ENCODE measurements around the gene EGFL7. TPM values are rescaled to one million over a fixed set of nuclear protein-coding genes. Genes with fewer than 3 reads are reported as not detected.

The EGFL7 gene
- polyA plus RNA-seq, 6 donors from 2014 or later, result 0.33 TPM; not detected in 4

DNA sequence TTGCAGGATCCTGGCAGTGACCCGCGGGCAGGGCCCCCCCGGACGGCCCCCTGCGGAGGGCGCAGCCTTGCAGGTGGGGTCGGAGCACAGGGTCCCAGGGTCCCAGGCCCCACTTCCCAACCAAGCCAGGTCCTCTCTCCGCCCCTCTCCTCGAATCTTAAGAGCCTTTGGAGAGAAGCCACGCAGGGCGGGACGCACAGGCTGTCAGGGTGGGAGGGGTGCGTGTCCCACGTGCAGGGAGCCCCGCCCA is 18.4 kb upstream of the EGFL7 start:
- Mint-ChIP-seq H3K27ac (no peak overlapping the region), H3K9me3 (peaks cover 0 to 2% (median 0%) of the 10 kb centered on the region in 7 donors), H3K4me3 (peak overlapping the region in 2 of 8 donors; percentile 58 to 61), H3K27me3 (peaks cover 7 to 30% (median 8%) of the 10 kb centered on the region in 3 donors), H3K36me3 (no peaks in the 10 kb centered on the region), H3K4me1 (peaks cover 5 to 28% (median 12%) of the 10 kb centered on the region in 3 donors)
- DNase-seq (no peak), ATAC-seq (ENCODE audit: low read depth in 2 of 2) (peak in 1 of 2 donors; percentile 4)

GRCh38 chr9:136644593-136645351 is 17.9 kb upstream of the EGFL7 start:
- H3K36me3 Mint-ChIP-seq, result no peaks in the 10 kb centered on the region
- H3K4me1 Mint-ChIP-seq, result peaks cover 5 to 28% (median 12%) of the 10 kb centered on the region in 3 donors
- ATAC-seq (ENCODE audit: low read depth in 2 of 2) (peak; percentile 95 to 96), DNase-seq (peak; percentile 78)
- no peak overlapping the region for H3K27ac Mint-ChIP-seq
- peaks cover 7 to 30% (median 8%) of the 10 kb centered on the region in 3 donors for H3K27me3 Mint-ChIP-seq
- peak overlapping the region in 6 of 8 donors; percentile 9 to 73 (median 44) for H3K4me3 Mint-ChIP-seq
- peaks cover 0 to 2% (median 0%) of the 10 kb centered on the region in 7 donors for H3K9me3 Mint-ChIP-seq

DNA sequence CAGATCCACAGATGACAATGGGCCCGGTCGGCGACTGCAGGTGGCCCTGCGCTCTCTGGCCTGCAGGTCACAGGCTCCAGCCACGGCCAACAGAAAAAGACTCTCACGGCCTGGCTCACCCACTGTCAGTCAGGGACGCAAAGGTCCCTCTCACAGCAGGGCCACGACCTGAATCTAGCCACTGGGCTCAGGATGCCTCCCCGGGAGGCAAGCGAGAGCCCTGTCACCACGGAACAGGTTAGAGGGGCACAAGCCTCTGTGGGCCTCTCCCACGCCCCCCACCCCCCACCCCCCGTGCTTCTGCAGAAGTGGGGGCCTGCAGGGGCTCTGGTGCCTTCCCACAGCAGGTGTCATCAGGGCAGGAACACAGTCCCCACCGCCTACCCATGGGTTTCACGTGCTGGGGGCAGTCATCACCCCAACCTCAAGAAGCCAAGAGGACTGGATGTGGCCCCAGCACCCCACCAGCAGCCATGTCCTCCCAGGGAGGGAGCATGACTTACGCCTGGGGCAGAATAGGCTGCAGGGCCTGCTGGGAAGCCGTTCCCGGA is 17.3 kb upstream of the EGFL7 start:
- Mint-ChIP-seq H3K4me1 (peaks cover 5 to 31% (median 17%) of the 10 kb centered on the region in 3 donors), H3K9me3 (peaks cover 0 to 2% (median 0%) of the 10 kb centered on the region in 7 donors), H3K4me3 (peak overlapping the region in 6 of 8 donors; percentile 37 to 73 (median 44)), H3K27me3 (peaks cover 7 to 30% (median 8%) of the 10 kb centered on the region in 3 donors), H3K36me3 (no peaks in the 10 kb centered on the region), H3K27ac (peak overlapping the region in 1 of 6 donors; percentile 42)
- ATAC-seq (ENCODE audit: low read depth in 2 of 2) (no peak), DNase-seq (no peak)

GRCh38 chr9:136645903-136646754 is 16.6 kb upstream of the EGFL7 start:
- H3K27ac Mint-ChIP-seq, result peak overlapping the region in 2 of 6 donors; percentile 16 to 42
- H3K36me3 Mint-ChIP-seq, result no peaks in the 10 kb centered on the region
- H3K9me3 Mint-ChIP-seq, result peaks cover 0 to 2% (median 0%) of the 10 kb centered on the region in 7 donors
- peaks cover 12 to 38% (median 24%) of the 10 kb centered on the region in 3 donors for H3K4me1 Mint-ChIP-seq
- H3K27me3 Mint-ChIP-seq, result peaks cover 7 to 23% (median 13%) of the 10 kb centered on the region in 3 donors
- peak overlapping the region in 3 of 8 donors; percentile 30 to 60 (median 47) for H3K4me3 Mint-ChIP-seq
- DNase-seq, result no peak
- ATAC-seq (ENCODE audit: low read depth in 2 of 2), result no peak

DNA sequence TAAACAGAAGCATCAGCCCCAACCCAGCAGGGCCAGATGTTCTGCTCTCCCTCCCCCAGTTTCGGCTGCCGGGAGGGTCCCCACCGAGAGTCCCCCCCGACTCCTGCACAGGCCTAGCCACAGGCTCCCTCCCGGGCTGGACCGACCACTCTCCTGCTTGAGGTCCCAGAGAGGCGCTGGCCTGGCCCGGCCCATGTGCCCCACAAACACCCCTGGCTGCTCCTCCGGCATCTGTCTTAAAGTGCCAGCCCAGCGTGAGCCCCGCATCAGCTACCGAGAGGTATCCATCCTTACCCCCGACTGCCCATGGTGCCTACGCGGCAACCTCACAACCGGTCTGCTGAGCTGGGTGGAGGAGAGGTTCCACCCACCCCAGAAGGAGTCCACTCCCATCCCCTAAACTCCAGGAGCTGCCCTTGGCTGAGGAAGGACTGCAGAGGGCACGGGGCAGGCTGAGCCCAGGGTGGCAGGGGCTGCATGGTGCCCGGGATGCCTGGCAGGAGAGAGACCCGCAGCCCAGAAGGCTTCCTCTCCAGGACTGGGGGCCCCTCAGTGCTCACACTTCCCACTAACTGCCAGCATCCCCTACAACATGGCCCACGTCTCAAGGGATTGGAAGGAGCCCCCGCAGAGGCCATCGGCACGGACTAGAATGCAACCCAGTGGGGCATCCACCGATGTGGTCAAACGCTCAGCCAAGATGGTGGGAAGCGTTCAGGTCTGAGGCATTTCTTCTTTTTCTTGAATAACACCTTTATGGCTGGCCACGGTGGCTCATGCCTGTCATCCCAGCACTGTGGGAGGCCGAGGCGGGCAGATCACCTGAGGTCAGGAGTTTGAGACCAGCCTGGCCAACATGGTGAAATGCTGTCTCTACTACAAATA is 15.6 kb upstream of the EGFL7 start:
- Mint-ChIP-seq H3K4me1 (peaks cover 12 to 38% (median 24%) of the 10 kb centered on the region in 3 donors), H3K27me3 (peaks cover 7 to 25% (median 13%) of the 10 kb centered on the region in 3 donors), H3K27ac (peak overlapping the region in 2 of 6 donors; percentile 10 to 92), H3K36me3 (no peaks in the 10 kb centered on the region), H3K9me3 (peaks cover 0 to 2% (median 0%) of the 10 kb centered on the region in 7 donors), H3K4me3 (peak overlapping the region in 5 of 8 donors; percentile 16 to 72 (median 59))
- ATAC-seq (ENCODE audit: low read depth in 2 of 2) (no peak), DNase-seq (no peak)

DNA sequence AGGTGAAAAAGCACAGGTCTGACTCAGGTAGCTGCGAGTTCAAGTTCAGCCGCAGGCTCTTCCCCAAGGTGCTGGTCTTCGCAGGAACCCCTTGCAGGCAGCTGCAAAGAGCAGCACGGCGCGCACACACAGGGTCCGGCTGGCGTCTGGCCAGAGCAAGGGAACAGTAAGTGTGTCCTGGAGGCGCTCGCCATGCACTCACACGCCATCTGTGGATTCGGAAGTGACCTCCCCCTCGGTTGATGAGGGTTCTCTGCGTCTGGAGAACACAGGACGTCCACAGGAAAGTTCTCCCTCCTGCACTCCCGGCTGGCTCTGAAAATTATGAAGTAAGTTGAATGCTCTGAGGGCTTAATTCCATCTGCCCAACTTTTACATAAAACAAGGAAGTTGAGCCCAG is 14.0 kb upstream of the EGFL7 start:
- ATAC-seq (ENCODE audit: low read depth in 2 of 2) (no peak), DNase-seq (no peak)
- H3K9me3 Mint-ChIP-seq, result no peaks in the 10 kb centered on the region
- H3K4me1 Mint-ChIP-seq, result peaks cover 12 to 37% (median 20%) of the 10 kb centered on the region in 3 donors
- no peak overlapping the region for H3K4me3 Mint-ChIP-seq
- peak overlapping the region in 1 of 6 donors; percentile 57 for H3K27ac Mint-ChIP-seq
- no peaks in the 10 kb centered on the region for H3K36me3 Mint-ChIP-seq
- H3K27me3 Mint-ChIP-seq, result peaks cover 13 to 36% (median 14%) of the 10 kb centered on the region in 3 donors

DNA sequence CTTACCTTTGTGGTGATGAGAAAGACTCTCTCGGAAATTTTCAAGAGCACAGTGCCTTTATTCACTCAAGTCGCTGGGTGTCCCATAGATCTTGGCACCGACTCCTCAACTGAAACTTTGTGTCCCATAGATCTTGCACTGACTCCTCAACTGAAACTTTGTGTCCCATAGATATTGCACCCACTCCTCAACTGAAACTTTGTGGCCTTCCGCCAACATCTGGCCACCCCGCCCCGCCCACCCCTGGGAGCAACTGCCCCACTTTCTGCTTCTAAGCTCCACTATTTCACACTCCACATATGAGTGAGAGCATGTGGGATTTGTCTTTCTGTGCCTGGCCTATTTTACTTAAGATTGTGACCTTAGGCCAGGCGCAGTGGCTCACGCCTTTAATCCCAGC is 12.7 kb upstream of the EGFL7 start:
- H3K4me1 Mint-ChIP-seq, result peaks cover 12 to 32% (median 17%) of the 10 kb centered on the region in 3 donors
- H3K27ac Mint-ChIP-seq, result peak overlapping the region in 2 of 6 donors; percentile 64 to 74
- H3K27me3 Mint-ChIP-seq, result peaks cover 11 to 38% (median 17%) of the 10 kb centered on the region in 3 donors
- H3K36me3 Mint-ChIP-seq, result no peaks in the 10 kb centered on the region
- no peak for ATAC-seq (ENCODE audit: low read depth in 2 of 2)
- H3K4me3 Mint-ChIP-seq, result no peak overlapping the region
- H3K9me3 Mint-ChIP-seq, result no peaks in the 10 kb centered on the region
- no peak for DNase-seq

DNA sequence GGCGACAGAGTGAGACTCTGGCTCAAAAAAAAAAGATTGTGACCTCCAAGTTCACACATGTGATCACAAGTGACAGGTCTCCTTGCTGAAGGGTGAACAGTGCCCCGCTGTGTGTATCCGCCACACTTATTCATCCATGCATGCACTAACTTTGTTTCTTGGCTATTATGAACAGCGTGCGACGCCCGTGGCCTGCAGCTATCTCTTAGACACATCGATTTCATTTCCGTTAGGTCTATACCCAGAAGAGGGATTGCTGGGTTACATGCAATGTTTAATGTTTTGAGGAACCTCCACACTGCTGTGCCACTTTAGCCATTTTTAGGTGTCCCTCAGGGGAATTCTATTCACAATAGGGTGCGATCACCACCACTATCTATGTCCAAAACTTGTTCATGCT is 12.1 kb upstream of the EGFL7 start:
- H3K9me3 Mint-ChIP-seq, result no peaks in the 10 kb centered on the region
- H3K36me3 Mint-ChIP-seq, result no peaks in the 10 kb centered on the region
- H3K4me1 Mint-ChIP-seq, result peaks cover 15 to 32% (median 22%) of the 10 kb centered on the region in 3 donors
- H3K27me3 Mint-ChIP-seq, result peaks cover 11 to 44% (median 23%) of the 10 kb centered on the region in 3 donors
- peak overlapping the region in 2 of 6 donors; percentile 69 to 72 for H3K27ac Mint-ChIP-seq
- ATAC-seq (ENCODE audit: low read depth in 2 of 2) (peak; percentile 77 to 84), DNase-seq (peak; percentile 40)
- H3K4me3 Mint-ChIP-seq, result peak overlapping the region in 5 of 8 donors; percentile 3 to 56 (median 30)

DNA sequence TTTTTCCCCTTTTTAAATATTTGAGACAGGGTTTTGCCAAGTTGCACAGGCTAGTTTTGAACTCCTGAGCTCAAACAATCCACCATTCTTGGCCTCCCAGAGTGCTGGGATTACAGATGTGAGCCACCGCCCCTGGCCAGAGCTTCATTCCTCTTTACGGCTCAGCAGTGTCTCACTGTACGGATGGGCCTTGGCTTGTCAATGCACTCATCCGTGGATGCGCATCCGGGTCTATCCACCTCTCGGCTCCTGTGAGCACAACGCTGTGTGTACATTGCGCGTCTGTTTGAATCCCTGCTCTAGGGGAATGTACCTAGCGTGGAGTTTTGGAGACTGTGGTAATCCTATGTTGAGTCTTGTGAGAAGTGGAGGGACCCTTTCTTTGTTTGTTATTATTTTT is 10.9 kb upstream of the EGFL7 start:
- peaks cover 21 to 49% (median 32%) of the 10 kb centered on the region in 3 donors for H3K27me3 Mint-ChIP-seq
- H3K36me3 Mint-ChIP-seq, result no peaks in the 10 kb centered on the region
- no peaks in the 10 kb centered on the region for H3K9me3 Mint-ChIP-seq
- no peak for DNase-seq
- peaks cover 25 to 37% (median 29%) of the 10 kb centered on the region in 3 donors for H3K4me1 Mint-ChIP-seq
- peak overlapping the region in 1 of 8 donors; percentile 29 for H3K4me3 Mint-ChIP-seq
- ATAC-seq (ENCODE audit: low read depth in 2 of 2), result no peak
- no peak overlapping the region for H3K27ac Mint-ChIP-seq

- no peak for DNase-seq
- H3K36me3 Mint-ChIP-seq, result no peaks in the 10 kb centered on the region
- H3K4me3 Mint-ChIP-seq, result no peak overlapping the region
- H3K27me3 Mint-ChIP-seq, result peaks cover 32 to 58% (median 41%) of the 10 kb centered on the region in 3 donors
- H3K27ac Mint-ChIP-seq, result no peak overlapping the region
- no peak for ATAC-seq (ENCODE audit: low read depth in 2 of 2)
- peaks cover 33 to 47% (median 36%) of the 10 kb centered on the region in 3 donors for H3K4me1 Mint-ChIP-seq
- H3K9me3 Mint-ChIP-seq, result peaks cover 0 to 2% (median 0%) of the 10 kb centered on the region in 7 donors
Measured at GRCh38 chr9:136653323-136654079, 9.2 kb upstream of the EGFL7 start.

- H3K9me3 Mint-ChIP-seq, result peaks cover 0 to 2% (median 0%) of the 10 kb centered on the region in 7 donors
- H3K4me3 Mint-ChIP-seq, result peak overlapping the region in 2 of 8 donors; percentile 37 to 53
- H3K27ac Mint-ChIP-seq, result no peak overlapping the region
- H3K27me3 Mint-ChIP-seq, result peaks cover 34 to 69% (median 52%) of the 10 kb centered on the region in 3 donors
- peaks cover 34 to 50% (median 35%) of the 10 kb centered on the region in 3 donors for H3K4me1 Mint-ChIP-seq
- no peaks in the 10 kb centered on the region for H3K36me3 Mint-ChIP-seq
- no peak for ATAC-seq (ENCODE audit: low read depth in 2 of 2)
- DNase-seq, result no peak
Measured at GRCh38 chr9:136654820-136655535, 7.7 kb upstream of the EGFL7 start.

All from naive B cell (primary cell).